NB4 (cell line): ENCODE results near the gene ARRDC4.

ENCODE experiments used
- DNase-seq: peaks from one replicate; pipeline ENCODE4 v3.0.0; 2010; ENCODE audit warnings: low read depth
- H3K4me3 ChIP-seq: one replicate; pipeline ENCODE4 v1.5.1; 2011; ENCODE audit warnings: mild to moderate bottlenecking, low read depth, low read length, moderate library complexity
- CTCF ChIP-seq: IDR thresholded peaks from one replicate; pipeline ENCODE4 v1.5.1; 2012; ENCODE audit warnings: low read depth, low read length
- MAX ChIP-seq: IDR thresholded peaks from 2 replicates; pipeline ENCODE4 v1.6.1; 2011; ENCODE audit warnings: low read depth, low read length
- MYC ChIP-seq: IDR thresholded peaks from 2 replicates; pipeline ENCODE4 v1.6.1; 2011; ENCODE audit warnings: low read depth, low read length
- POLR2A ChIP-seq: IDR thresholded peaks from 2 replicates; pipeline ENCODE4 v1.6.1; 2011; ENCODE audit warnings: mild to moderate bottlenecking; ENCODE audit not compliant: insufficient read length; ENCODE audit errors: extremely low read depth

The ARRDC4 gene

GRCh38 chr15:97959724-97960363 lies 659 bp upstream of the ARRDC4 start:
- DNase-seq: no peak
- TF ChIP-seq POLR2A: no peak
- no peak for TF ChIP-seq CTCF
- TF ChIP-seq MYC: no peak
- peak overlapping the region; percentile 49 for H3K4me3 ChIP-seq

GRCh38 chr15:97961067-97961954 lies 808 bp downstream of the ARRDC4 start:
- peak; percentile 34 for DNase-seq
- H3K4me3 ChIP-seq: peak overlapping the region; percentile 71
- TF ChIP-seq POLR2A (no peak), MAX (no peak), CTCF (no peak), MYC (no peak)

GRCh38 chr15:97962263-97962662 lies 1.8 kb downstream of the ARRDC4 start:
- TF ChIP-seq MYC (no peak), CTCF (no peak), POLR2A (no peak), MAX (no peak)
- no peak overlapping the region for H3K4me3 ChIP-seq
- no peak for DNase-seq

GRCh38 chr15:97963779-97964178 lies 3.3 kb downstream of the ARRDC4 start:
- no peak for DNase-seq
- no peak overlapping the region for H3K4me3 ChIP-seq
- TF ChIP-seq CTCF (no peak), POLR2A (no peak), MAX (no peak), MYC (no peak)

- TF ChIP-seq POLR2A (no peak), MAX (no peak), MYC (no peak), CTCF (no peak)
- no peak overlapping the region for H3K4me3 ChIP-seq
- no peak for DNase-seq
Measured at GRCh38 chr15:97966246-97966645, 5.7 kb downstream of the ARRDC4 start.
